Endothelial cell of umbilical vein (primary cell): ENCODE results near the gene TUFM. TPM values are rescaled to one million over a fixed set of nuclear protein-coding genes. Genes with fewer than 3 reads are reported as not detected.

ENCODE experiments used
- BruUV-seq: library from RNA; stranded (reverse); fragments of 400-500 nt; replicated peaks from 2 replicates; lab custom pipeline; 2021; lab: Mats Ljungman, UMichigan
- CTCF ChIA-PET: fragments of 300-600, 350-600 bp; sonication (Branson Sonifier 250); formaldehyde crosslinking; loops from one replicate; lab custom pipeline; 2021; ENCODE audit warnings: antibody characterized with exemption, inconsistent platforms; lab: Charles Lee
- POLR2A ChIA-PET: fragments of 300-600, 350-600 bp; sonication (Branson Sonifier 250); formaldehyde crosslinking; loops from one replicate; lab custom pipeline; 2021; ENCODE audit warnings: antibody characterized with exemption, inconsistent platforms; lab: Charles Lee
- DNase-seq: peaks from one replicate; pipeline ENCODE4 v3.0.0-alpha.2; 2011; ENCODE audit warnings: low read depth, low spot score
- FAIRE-seq: peaks from 2 replicates; lab custom pipeline; 2011; peaks lifted over from hg19 to GRCh38; lab: Jason Lieb, UNC
- H2AFZ ChIP-seq: 2 replicates; pipeline ENCODE4 v1.6.0; 2012; ENCODE audit warnings: low read depth, low read length, control low read depth, inconsistent platforms
- H3K27ac ChIP-seq: 2 replicates; pipeline ENCODE4 v1.5.1; 2011; ENCODE audit warnings: low read depth, mild to moderate bottlenecking, control low read depth, low read length, moderate library complexity; ENCODE audit not compliant: insufficient read depth
- H3K27me3 ChIP-seq, 2 experiments: 2 replicates each; pipeline versions ENCODE4 v1.6.0 to v1.6.1; 2011; ENCODE audit warnings: low read length in 2 of 2, mixed read lengths in 1 of 2; ENCODE audit not compliant: control insufficient read depth in 2 of 2, insufficient read depth in 2 of 2
- H3K36me3 ChIP-seq, 2 experiments: 2 replicates in 1 of 2; 3 replicates in 1 of 2; pipeline ENCODE4 v1.5.1; 2011; ENCODE audit warnings: low read length in 2 of 2, mild to moderate bottlenecking in 1 of 2, moderate library complexity in 1 of 2; ENCODE audit not compliant: control insufficient read depth in 2 of 2, insufficient read depth in 2 of 2; ENCODE audit errors: extremely low read depth in 1 of 2
- H3K4me1 ChIP-seq: 3 replicates; pipeline ENCODE4 v1.5.1; 2011; ENCODE audit warnings: mild to moderate bottlenecking, low read length; ENCODE audit not compliant: control insufficient read depth, insufficient read depth; ENCODE audit errors: extremely low read depth
- H3K4me2 ChIP-seq: 2 replicates; pipeline ENCODE4 v1.6.1; 2011; ENCODE audit warnings: low read length, control low read depth, mixed read lengths; ENCODE audit not compliant: insufficient read depth
- H3K4me3 ChIP-seq, 3 experiments: fragments of 200-600 bp in 1 of 3; sonication (generic), shearing (Covaris generic) in 1 of 3; replicated peaks in 1 of 3; 2 replicates each; pipeline ENCODE4 v1.5.1; 2011 to 2016; ENCODE audit warnings: control low read depth in 3 of 3, low read length in 3 of 3, mild to moderate bottlenecking in 2 of 3, inconsistent platforms in 1 of 3, low read depth in 1 of 3, moderate library complexity in 1 of 3; ENCODE audit not compliant: insufficient read depth in 1 of 3
- H3K79me2 ChIP-seq: 2 replicates; pipeline ENCODE4 v1.6.0; 2012; ENCODE audit warnings: low read length, inconsistent platforms; ENCODE audit not compliant: control insufficient read depth, insufficient read depth
- H3K9ac ChIP-seq: replicated peaks from 2 replicates; pipeline ENCODE3; 2011; ENCODE audit warnings: low read length, control low read depth; ENCODE audit not compliant: insufficient read depth; ENCODE audit errors: extremely low read depth
- H3K9me1 ChIP-seq: replicated peaks from 3 replicates; pipeline ENCODE4 v1.6.0; 2011; ENCODE audit warnings: mild to moderate bottlenecking, low read length; ENCODE audit not compliant: control insufficient read depth, insufficient read depth; ENCODE audit errors: extremely low read depth
- H3K9me3 ChIP-seq: replicated peaks from 2 replicates; pipeline ENCODE4 v1.5.1; 2012; ENCODE audit warnings: low read length, inconsistent platforms; ENCODE audit not compliant: control insufficient read depth, insufficient read depth
- H4K20me1 ChIP-seq: replicated peaks from 2 replicates; pipeline ENCODE3; 2011; ENCODE audit warnings: mild to moderate bottlenecking, low read length; ENCODE audit not compliant: control insufficient read depth, insufficient read depth; ENCODE audit errors: extremely low read depth
- EZH2 ChIP-seq: IDR thresholded peaks from 2 replicates; pipeline ENCODE4 v1.6.1; 2012; ENCODE audit warnings: borderline replicate concordance, low read depth, mild to moderate bottlenecking, moderate library complexity, low read length, inconsistent platforms; ENCODE audit not compliant: severe bottlenecking
- FOS ChIP-seq: IDR thresholded peaks from 2 replicates; pipeline ENCODE4 v1.6.1; 2011; ENCODE audit warnings: mild to moderate bottlenecking, low read length, moderate library complexity, borderline replicate concordance; ENCODE audit not compliant: insufficient read depth
- GATA2 ChIP-seq: IDR thresholded peaks from 2 replicates; pipeline ENCODE4 v1.7.0; 2011; ENCODE audit warnings: low read depth, mild to moderate bottlenecking, moderate library complexity, mixed read lengths, low read length; ENCODE audit not compliant: insufficient read length, insufficient read depth
- JUN ChIP-seq: IDR thresholded peaks from 2 replicates; pipeline ENCODE4 v1.6.1; 2011; ENCODE audit warnings: borderline replicate concordance, low read depth; ENCODE audit not compliant: insufficient read length, insufficient read depth
- MYC ChIP-seq: IDR thresholded peaks from one replicate; pipeline ENCODE4 v1.6.1; 2011; ENCODE audit warnings: mild to moderate bottlenecking, low read depth, low read length
- POLR2A ChIP-seq: IDR thresholded peaks from 2 replicates; pipeline ENCODE4 v1.6.1; 2012; ENCODE audit warnings: low read depth, mild to moderate bottlenecking, control low read depth, low read length
- POLR2AphosphoS5 ChIP-seq: IDR thresholded peaks from 2 replicates; pipeline ENCODE4 v1.6.1; 2012; ENCODE audit warnings: low read depth, mild to moderate bottlenecking, control low read depth, low read length, moderate library complexity; ENCODE audit not compliant: insufficient read depth
- dilution Hi-C: fragments of 300-500 bp; cut with MboI; formaldehyde crosslinking; loops from one replicate; pipeline ENCODE4 v1.15.0; 2019; ENCODE audit warnings: low sequenced_read_pairs; ENCODE audit not compliant: extremely low pct_ligation_motif_present
- intact Hi-C: fragments of 100-400 bp; cut with micrococcal nuclease; formaldehyde crosslinking; loops from one replicate; pipeline ENCODE4 v1.10.0; 2022
- polyA plus RNA-seq, 4 experiments: library from polyadenylated mRNA; depleted of rRNA in 3 of 4; stranded (reverse) in 3 of 4; unstranded in 1 of 4; fragments of >200 nt; gene quantifications; 2 replicates each; pipeline versions ENCODE4 v1.2.1 to v1.2.3, GENCODE V29; 2011 to 2012; ENCODE audit warnings: missing spikeins in 1 of 4
- total RNA-seq: library from RNA; stranded (reverse); gene quantifications from 2 replicates; pipeline ENCODE4 v1.2.3, GENCODE V29; 2021
- TF ChIP-seq, protein P1 (sequence below): IDR thresholded peaks from 2 replicates; pipeline ENCODE4 v1.6.1; 2011; ENCODE audit not compliant: insufficient read depth, insufficient read length
- TF ChIP-seq, protein P2 (sequence below), 2 donors: IDR thresholded peaks; 1 replicate in 1 of 2; 2 replicates in 1 of 2; pipeline ENCODE4 v1.5.1; 2011; ENCODE audit warnings: low read length in 2 of 2, mild to moderate bottlenecking in 2 of 2, moderate library complexity in 2 of 2, control low read depth in 1 of 2, inconsistent platforms in 1 of 2, low read depth in 1 of 2; ENCODE audit not compliant: insufficient read depth in 1 of 2; ENCODE audit errors: extremely low read depth in 1 of 2

The TUFM gene
- total and polyA plus RNA-seq, 2 donors (not counting 3 experiments of a cell fraction or from before 2014, with no cell fraction given) = 186 to 227 TPM

DNA sequence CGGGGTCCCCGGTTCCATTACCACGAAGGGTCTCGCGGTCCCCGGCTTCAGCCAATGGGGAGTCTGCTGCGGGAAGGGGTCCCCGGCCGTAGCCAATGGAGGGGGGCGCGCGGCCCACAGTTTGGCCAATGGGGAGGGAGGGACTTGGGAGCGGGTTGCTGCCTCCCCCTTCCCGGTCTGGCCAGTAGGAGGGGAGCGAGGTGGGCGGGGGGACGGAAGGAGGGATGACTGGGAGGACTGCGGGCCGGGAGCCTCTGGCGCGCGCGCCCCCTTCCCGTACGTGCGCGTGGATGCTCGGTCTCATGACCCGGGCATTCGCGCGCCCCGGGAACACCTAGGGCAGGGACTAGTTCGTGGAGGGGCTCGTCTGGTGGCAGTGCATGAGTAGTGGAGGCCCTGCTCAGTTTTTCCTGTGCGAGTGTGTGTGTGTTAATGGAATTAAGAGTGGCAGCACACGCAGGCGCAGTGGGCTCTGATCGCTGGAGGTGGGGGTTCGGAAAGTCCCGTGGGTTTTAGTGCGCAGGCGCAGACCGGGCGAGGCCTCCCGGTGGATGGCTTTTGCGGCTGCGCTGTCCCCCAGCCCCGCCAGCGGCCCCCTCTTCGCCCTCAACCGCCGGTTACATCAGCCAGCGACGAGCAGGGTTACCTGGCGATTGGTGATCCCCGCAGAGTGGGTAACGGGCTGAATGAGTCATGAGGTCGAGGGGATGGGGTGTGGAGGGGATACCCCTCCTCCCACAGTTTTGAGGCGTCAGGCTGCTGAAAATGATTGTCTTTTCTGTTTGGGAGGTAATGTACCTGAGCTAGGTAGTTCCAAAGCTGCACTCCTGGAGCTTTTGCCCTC is 22.1 kb downstream of the TUFM start:
- Histone ChIP-seq H3K4me2 (peak overlapping the region; percentile 97), H3K27ac (peak overlapping the region; percentile 67), H2AFZ (peak overlapping the region; percentile 35), H3K79me2 (peaks cover 47% of the 10 kb centered on the region), H3K4me1 (peaks cover 16% of the 10 kb centered on the region), H3K27me3 (no peaks in the 10 kb centered on the region), H4K20me1 (no peaks in the 10 kb centered on the region), H3K9ac (peak overlapping the region; percentile 95), H3K9me3 (no peaks in the 10 kb centered on the region), H3K9me1 (no peaks in the 10 kb centered on the region), H3K36me3 (peaks cover 20 to 25% of the 10 kb centered on the region in 2 experiments), H3K4me3 (peak overlapping the region; percentile 38 to 93 (median 77))
- dilution Hi-C loops = no loop called here
- peak; percentile 99 for DNase-seq
- POLR2A ChIA-PET = interaction anchor here (0.7 to 1.9 kb wide), 2 partner anchors 13 to 22 kb away, joined by 4 to 13 read pairs; partner anchors contain the start of gene TUFM
- intact Hi-C loops = loop anchor here (1.0 kb wide), 4 partner anchors 22 to 121 kb away; partner anchors contain the start of genes RABEP2, SH2B1 and TUFM
- FAIRE-seq = peak; percentile 95
- CTCF ChIA-PET = interaction anchor here (1.5 kb wide), 1 partner anchor 121 kb away, joined by 3 read pairs; no protein-coding TSS in a partner anchor
- no TSS peak for BruUV-seq
- TF ChIP-seq MYC (no peak), GATA2 (no peak), POLR2AphosphoS5 (peak; percentile 80), JUN (no peak), EZH2 (no peak), FOS (no peak), POLR2A (peak; percentile 75)
- TF ChIP-seq, protein P1, sequence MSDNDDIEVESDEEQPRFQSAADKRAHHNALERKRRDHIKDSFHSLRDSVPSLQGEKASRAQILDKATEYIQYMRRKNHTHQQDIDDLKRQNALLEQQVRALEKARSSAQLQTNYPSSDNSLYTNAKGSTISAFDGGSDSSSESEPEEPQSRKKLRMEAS = no peak
- TF ChIP-seq, protein P2, sequence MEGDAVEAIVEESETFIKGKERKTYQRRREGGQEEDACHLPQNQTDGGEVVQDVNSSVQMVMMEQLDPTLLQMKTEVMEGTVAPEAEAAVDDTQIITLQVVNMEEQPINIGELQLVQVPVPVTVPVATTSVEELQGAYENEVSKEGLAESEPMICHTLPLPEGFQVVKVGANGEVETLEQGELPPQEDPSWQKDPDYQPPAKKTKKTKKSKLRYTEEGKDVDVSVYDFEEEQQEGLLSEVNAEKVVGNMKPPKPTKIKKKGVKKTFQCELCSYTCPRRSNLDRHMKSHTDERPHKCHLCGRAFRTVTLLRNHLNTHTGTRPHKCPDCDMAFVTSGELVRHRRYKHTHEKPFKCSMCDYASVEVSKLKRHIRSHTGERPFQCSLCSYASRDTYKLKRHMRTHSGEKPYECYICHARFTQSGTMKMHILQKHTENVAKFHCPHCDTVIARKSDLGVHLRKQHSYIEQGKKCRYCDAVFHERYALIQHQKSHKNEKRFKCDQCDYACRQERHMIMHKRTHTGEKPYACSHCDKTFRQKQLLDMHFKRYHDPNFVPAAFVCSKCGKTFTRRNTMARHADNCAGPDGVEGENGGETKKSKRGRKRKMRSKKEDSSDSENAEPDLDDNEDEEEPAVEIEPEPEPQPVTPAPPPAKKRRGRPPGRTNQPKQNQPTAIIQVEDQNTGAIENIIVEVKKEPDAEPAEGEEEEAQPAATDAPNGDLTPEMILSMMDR (IDR thresholded peaks at IDR 0.05; ENCODE audit: extremely low read depth in 1 of 2, insufficient read depth in 1 of 2, low read depth in 1 of 2, low read length in 2 of 2) = peak in 1 of 2 donors; percentile 28
